ENCODE data around the gene GAGE12J.
"Not testable (repeated sequence)": the region's sequence is repeated elsewhere in the genome, so short reads cannot be mapped to it uniquely, and the experiment has no call there.

GAGE12J gene, protein sequence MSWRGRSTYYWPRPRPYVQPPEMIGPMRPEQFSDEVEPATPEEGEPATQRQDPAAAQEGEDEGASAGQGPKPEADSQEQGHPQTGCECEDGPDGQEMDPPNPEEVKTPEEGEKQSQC

DNA sequence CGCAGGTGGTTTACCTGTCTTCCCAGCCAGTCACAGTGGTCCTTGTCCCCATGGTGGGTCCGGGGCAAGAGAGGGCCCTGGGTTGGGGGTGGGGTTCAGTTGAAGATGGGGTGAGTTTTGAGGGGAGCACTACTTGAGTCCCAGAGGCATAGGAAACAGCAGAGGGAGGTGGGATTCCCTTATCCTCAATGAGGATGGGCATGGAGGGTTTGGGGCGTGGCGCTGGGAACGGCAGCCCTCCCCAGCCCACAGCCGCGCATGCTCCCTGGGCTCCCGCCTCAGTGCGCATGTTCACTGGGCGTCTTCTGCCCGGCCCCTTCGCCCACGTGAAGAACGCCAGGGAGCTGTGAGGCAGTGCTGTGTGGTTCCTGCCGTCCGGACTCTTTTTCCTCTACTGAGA, at the start of gene GAGE12J:
Gene GAGE12J (plus strand): TSS at position 301 of the 400 bp plus-strand sequence. CDS start 1,157 bp downstream, outside the sequence.
- FAIRE-seq; DNase-seq (ENCODE audit: extremely low spot score, insufficient read length, low read depth): not testable (repeated sequence)

- no peak for FAIRE-seq
- DNase-seq (ENCODE audit: extremely low spot score, insufficient read length, low read depth): no peak
These were observed 49.4 kb upstream of the GAGE12J start for GRCh38 chrX:49272421-49272820.

- FAIRE-seq: no peak
These were observed 48.6 kb upstream of the GAGE12J start for GRCh38 chrX:49273181-49273727.

GRCh38 chrX:49276207-49276606, 45.6 kb upstream of the GAGE12J start:
- FAIRE-seq (no peak), DNase-seq (ENCODE audit: extremely low spot score, insufficient read length, low read depth) (no peak)

More at GRCh38 chrX:49273181-49273727, 48.6 kb upstream of the GAGE12J start:
- DNase-seq (ENCODE audit: extremely low spot score, insufficient read length, low read depth): no peak

GRCh38 chrX:49276671-49277534, 44.9 kb upstream of the GAGE12J start:
- FAIRE-seq (no peak), DNase-seq (ENCODE audit: extremely low spot score, insufficient read length, low read depth) (no peak)

- FAIRE-seq: no peak
- no peak for DNase-seq (ENCODE audit: extremely low spot score, insufficient read length, low read depth)
These were observed 44.4 kb upstream of the GAGE12J start for GRCh38 chrX:49277535-49277830.

- no peak for DNase-seq (ENCODE audit: extremely low spot score, insufficient read length, low read depth)
- FAIRE-seq: no peak
These were observed 43.8 kb upstream of the GAGE12J start for GRCh38 chrX:49278081-49278480.

DNA sequence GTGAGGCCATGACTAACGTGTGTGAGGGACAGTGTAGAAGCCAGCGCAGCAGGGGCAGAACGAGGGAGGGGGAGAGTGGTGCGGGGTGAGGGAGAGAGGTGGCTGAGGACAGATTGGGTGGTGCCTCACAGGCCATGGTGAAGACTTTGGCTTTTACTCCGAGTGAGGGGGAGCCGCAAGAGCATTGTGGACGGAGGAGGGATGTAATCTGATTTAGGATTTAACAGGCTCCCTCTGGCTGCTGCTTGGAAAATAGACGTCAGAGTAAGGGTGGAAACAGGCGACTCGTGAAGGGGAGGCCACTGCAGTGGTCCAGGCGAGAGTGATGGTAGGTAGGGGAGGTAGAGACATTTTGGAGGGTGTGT, 39.2 kb upstream of the GAGE12J start:
- DNase-seq (ENCODE audit: extremely low spot score, insufficient read length, low read depth) (no peak), FAIRE-seq (peak; percentile 47)

DNA sequence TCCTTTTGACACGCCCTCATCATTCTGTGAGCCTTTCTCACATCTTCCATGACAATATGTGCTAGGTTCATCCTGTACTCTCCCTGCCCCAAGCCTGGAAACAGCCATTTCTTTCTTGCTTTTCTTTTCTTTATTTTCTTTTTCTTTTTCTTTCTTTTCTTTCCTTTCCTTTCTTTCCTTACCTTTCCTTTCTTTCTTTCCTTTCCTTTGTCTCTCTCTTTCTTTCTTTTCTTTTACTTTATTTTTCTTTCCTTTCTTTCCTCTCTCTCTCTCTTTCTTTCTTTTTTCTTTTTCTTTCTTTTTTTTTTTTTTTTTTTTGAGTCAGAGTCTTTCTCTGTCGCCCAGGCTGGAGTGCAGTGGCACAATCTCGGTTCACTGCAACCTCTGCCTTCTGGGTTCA, 37.6 kb upstream of the GAGE12J start:
- FAIRE-seq (no peak), DNase-seq (ENCODE audit: extremely low spot score, insufficient read length, low read depth) (no peak)

- DNase-seq (ENCODE audit: extremely low spot score, insufficient read length, low read depth) (no peak), FAIRE-seq (no peak)
These were observed 35.7 kb upstream of the GAGE12J start for GRCh38 chrX:49286136-49286535.

DNA sequence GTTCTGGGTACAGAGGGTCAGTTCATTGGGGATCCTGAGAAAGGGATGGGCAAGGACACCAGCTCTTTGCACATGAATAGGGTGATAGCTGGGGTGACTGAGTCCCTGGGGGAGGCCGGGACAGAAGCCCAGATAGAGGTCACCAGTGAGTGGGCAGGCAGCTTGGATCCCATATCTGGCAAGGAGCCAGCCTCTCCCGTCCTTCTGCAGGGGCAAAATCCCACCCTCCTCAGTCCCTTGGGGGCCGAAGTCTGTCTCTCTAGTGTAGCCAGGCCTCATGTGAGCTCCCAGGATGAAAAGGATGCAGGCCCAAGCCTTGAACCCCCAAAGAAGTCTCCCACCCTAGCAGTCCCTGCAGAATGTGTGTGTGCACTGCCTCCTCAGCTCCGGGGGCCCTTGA, 35.3 kb upstream of the GAGE12J start:
- DNase-seq (ENCODE audit: extremely low spot score, insufficient read length, low read depth): no peak
- FAIRE-seq: no peak

- DNase-seq (ENCODE audit: extremely low spot score, insufficient read length, low read depth): no peak
- FAIRE-seq: no peak
These were observed 34.2 kb upstream of the GAGE12J start for GRCh38 chrX:49287665-49288064.

- no peak for FAIRE-seq
- DNase-seq (ENCODE audit: extremely low spot score, insufficient read length, low read depth): no peak
These were observed 31.6 kb upstream of the GAGE12J start for GRCh38 chrX:49290215-49290614.

DNA sequence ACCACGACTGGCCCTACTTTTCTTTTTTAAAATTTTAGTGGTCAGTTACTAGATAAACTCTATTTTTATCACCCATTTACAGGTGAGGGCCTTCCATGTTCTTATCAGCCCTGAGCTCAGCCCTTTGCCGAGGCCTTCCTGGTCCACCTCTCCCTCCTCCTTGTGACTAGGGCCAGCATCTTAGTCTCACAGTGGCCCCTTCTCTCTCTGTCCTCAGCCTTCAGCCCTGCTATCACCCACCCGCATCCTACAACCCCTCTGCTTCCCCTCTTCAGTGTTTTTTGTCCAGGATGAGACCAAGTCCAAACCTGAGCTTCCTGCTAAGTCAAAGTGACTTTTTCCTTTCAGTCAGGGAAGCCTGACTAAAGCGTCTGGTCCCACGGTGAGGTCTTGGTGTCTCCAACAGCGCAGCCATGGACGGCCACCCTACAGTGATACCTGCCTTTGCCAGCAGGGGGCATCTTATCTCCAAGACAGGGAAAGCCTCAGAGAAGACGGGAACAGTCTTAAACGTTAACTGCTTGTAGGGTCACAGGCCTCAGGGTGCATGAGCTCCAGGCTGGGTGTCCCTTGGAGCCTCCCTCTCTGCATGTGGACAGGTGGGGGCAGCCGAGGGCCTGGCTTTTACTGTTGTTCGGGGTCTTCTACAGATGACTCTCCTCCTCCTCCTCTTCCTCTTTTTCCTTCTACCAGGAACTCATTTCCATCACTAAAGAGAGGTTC, 30.1 kb upstream of the GAGE12J start:
- DNase-seq (ENCODE audit: extremely low spot score, insufficient read length, low read depth) (no peak), FAIRE-seq (peak; percentile 84)

DNA sequence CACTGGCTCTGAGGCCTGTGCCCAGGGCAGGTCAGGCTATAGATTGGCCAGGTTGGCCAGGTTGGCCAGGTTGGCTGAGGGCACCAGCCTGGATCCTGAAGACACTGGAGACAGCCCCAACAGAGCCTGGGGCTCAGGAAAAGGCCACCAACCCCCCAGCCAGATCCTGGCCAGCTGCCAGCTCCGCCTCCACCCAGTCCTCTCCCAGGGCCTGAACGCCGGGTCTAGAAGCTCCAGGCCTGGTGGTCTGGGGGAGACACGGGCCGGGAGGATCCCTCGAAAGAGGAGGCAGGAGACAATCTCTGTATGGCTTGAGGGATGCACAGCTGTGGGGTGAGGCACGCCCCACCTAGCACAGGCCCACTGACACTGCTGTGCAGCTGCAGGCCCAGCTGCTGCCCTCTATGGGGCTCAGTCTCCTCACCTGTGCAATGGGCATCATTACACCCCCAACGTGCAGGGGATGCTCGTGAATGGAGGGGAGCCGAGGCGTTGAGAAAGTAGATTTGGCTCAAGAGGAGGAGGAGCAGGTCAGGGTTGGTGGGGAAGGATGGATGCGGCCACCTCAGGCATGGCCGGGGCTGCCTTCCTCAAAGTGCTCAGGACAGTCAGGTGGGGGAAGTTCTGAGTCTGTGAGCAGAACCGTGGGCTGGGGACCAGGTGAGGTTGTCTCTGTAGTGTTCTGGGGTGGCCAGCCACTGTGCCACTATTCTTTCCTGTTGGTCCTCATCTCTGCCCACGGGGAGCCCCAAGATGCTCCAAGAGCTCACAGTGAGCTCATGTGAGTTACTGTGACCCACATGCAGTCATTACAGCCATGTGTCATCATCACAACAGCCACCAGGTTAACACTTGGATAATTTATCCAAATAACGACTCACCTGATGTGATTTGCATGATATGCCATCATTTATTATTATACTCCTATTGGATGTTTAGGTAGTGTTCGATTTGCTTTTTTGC, 29.2 kb upstream of the GAGE12J start:
- no peak for DNase-seq (ENCODE audit: extremely low spot score, insufficient read length, low read depth)
- FAIRE-seq: no peak

GRCh38 chrX:49299293-49299692, 22.5 kb upstream of the GAGE12J start:
- DNase-seq (ENCODE audit: extremely low spot score, insufficient read length, low read depth); FAIRE-seq: not testable (repeated sequence)

DNA sequence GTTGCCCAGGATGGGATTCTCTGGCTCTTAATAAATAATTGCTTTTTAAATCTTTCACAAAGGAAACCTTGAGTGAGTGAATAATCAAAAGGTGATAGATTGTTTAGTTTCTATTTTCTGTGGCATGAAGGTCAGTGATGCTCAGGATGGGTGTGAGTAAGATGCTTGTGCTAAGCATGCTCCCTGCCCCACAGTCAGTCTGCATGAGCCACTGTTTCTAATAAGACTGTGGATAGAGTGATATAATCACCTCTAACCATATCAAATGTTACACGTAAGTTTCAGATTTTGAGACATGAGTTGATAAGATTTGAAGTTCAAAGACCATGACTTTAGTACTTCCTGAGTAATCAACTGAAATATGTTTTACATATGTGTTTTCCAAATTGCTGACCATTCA, 21.1 kb upstream of the GAGE12J start:
- no peak for DNase-seq (ENCODE audit: extremely low spot score, insufficient read length, low read depth)
- FAIRE-seq: no peak

DNA sequence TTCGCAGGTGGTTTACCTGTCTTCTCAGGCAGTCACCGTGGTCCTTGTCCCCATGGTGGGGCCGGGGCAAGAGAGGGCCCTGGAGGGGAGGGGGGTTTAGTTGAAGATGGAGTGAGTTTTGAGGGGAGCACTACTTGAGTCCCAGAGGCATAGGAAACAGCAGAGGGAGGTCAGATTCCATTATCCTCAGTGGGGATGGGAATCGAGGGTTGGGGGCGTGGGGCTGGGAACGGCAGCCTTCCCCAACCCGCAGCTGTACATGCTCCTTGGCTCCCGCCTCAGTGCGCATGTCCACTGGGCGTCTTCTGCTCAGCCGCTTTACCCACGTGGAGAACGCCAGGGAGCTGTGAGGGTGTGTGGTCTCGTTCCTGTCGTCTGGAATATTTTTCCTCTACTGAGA, 18.5 kb upstream of the GAGE12J start, which contains the start of gene GAGE10:
Gene GAGE10 (plus strand): TSS at position 301 of the 400 bp plus-strand sequence. CDS start 1,214 bp downstream, outside the sequence.
- FAIRE-seq (no peak), DNase-seq (ENCODE audit: extremely low spot score, insufficient read length, low read depth) (no peak)

GRCh38 chrX:49307775-49308174, 14.1 kb upstream of the GAGE12J start:
- FAIRE-seq: not testable (repeated sequence)

More at GRCh38 chrX:49307775-49308174, 14.1 kb upstream of the GAGE12J start:
- DNase-seq (ENCODE audit: extremely low spot score, insufficient read length, low read depth): not testable (repeated sequence)

Data from GM18507 (cell line).